Right lobe of liver (tissue), 4 donors: ENCODE results near the gene TAL2.

Experiments
- CTCF ChIP-seq, 4 donors: fragments of 200-600 bp in 3 of 4; fragments of 450-650 bp in 1 of 4; IDR thresholded peaks; one replicate each; pipeline versions ENCODE4 v1.5.1 to v1.8.0; 2016 to 2022; ENCODE audit warnings: antibody characterized with exemption in 4 of 4, mild to moderate bottlenecking in 2 of 4
- POLR2A ChIP-seq: fragments of 450-650 bp; IDR thresholded peaks from one replicate; pipeline ENCODE4 v1.6.1; 2017; ENCODE audit warnings: antibody characterized with exemption, mild to moderate bottlenecking
- donor health status: DM: no; HTN: no; CAD: no.
- donor health status: DM: no; HTN: no; CAD: no.
- donor health status: DM: no; HTN: yes; CAD: no.

DNA sequence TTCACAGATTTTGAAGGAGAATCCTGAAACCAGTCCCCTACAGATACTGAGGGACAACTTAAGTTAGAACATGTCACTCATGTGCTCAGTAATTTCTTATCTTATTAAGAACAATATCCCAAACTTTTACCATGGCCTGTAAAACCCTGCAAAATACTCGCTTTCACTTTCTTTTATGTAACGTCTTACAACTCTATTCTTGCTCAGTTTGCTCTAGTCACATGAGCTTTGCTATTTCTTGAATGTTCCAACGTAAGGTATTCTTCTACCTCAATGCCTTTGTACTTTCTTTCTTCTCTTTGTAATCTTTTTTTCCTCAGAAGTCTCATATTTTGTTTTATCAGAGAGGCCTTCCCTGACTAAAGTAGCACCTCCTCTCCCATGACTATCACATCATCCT, 46.1 kb downstream of the TAL2 start:
- TF ChIP-seq CTCF (IDR thresholded peaks at IDR 0.05): no peak
- no peak for TF ChIP-seq POLR2A
